Upper lobe of right lung (tissue), 1 donor: ENCODE data around the gene LAMP2. TPM values are rescaled to one million over a fixed set of nuclear protein-coding genes. Genes with fewer than 3 reads are reported as not detected.
A peak's percentile ranks its signal among the peaks of the same experiment; 100 is the strongest.
"Not testable (repeated sequence)": the region's sequence is repeated elsewhere in the genome, so short reads cannot be mapped to it uniquely, and the experiment has no call there.

Source experiments
- ATAC-seq: fragments of 200-7000 bp; cut with Tn5 transposase; one replicate; pipeline ENCODE4 v1.9.1; 2020; ENCODE audit warnings: mild to moderate bottlenecking, moderate library complexity
- DNase-seq: peaks from one replicate; pipeline ENCODE4 v3.0.0-alpha.2; 2020
- H3K27ac ChIP-seq: fragments of 200-600 bp; one replicate; pipeline ENCODE4 v1.8.0; 2022
- H3K27me3 ChIP-seq: fragments of 200-600 bp; one replicate; pipeline ENCODE4 v1.8.0; 2022; ENCODE audit warnings: mild to moderate bottlenecking
- H3K36me3 ChIP-seq: fragments of 200-600 bp; one replicate; pipeline ENCODE4 v1.8.0; 2022
- H3K4me1 ChIP-seq: fragments of 200-600 bp; one replicate; pipeline ENCODE4 v1.8.0; 2022
- H3K4me3 ChIP-seq: fragments of 200-600 bp; one replicate; pipeline ENCODE4 v1.8.0; 2022; ENCODE audit warnings: mild to moderate bottlenecking
- H3K9me3 ChIP-seq: fragments of 200-600 bp; one replicate; pipeline ENCODE4 v1.8.0; 2022
- CTCF ChIP-seq: fragments of 200-600 bp; IDR thresholded peaks from one replicate; pipeline ENCODE4 v1.8.0; 2022; ENCODE audit warnings: antibody characterized with exemption
- intact Hi-C: fragments of 100-400 bp; cut with DNase I; formaldehyde crosslinking; loops from one replicate; pipeline ENCODE4 v1.11.0; 2022
- total RNA-seq: library from RNA; stranded (reverse); fragmentation: NEBNext Ultra II Directional; extraction: Animal tissue kit (Norgen Biotek cat#: 25700); gene quantifications from one replicate; pipeline ENCODE4 v1.2.1, GENCODE V29; 2021
- donor health status: DM: no; HTN: yes; CAD: no; lungs with severe emphysema.

LAMP2 gene
- total RNA-seq, 1 donor from 2014 or later, result 138 TPM

- Histone ChIP-seq H3K36me3 (no peaks in the 10 kb centered on the region), H3K4me1 (no peaks in the 10 kb centered on the region), H3K27ac (no peak overlapping the region), H3K27me3 (no peaks in the 10 kb centered on the region), H3K4me3 (no peak overlapping the region), H3K9me3 (no peaks in the 10 kb centered on the region)
- no peak for ATAC-seq
- no peak for TF ChIP-seq CTCF
- intact Hi-C loops, result no loop called here
- DNase-seq, result no peak
These were observed 8.4 kb upstream of the LAMP2 start for GRCh38 chrX:120477453-120477852.

GRCh38 chrX:120476714-120477113 is 7.6 kb upstream of the LAMP2 start:
- DNase-seq (no peak), ATAC-seq (no peak)
- H3K4me3 ChIP-seq, result no peak overlapping the region
- no peak for TF ChIP-seq CTCF
- no peaks in the 10 kb centered on the region for H3K4me1 ChIP-seq
- no peaks in the 10 kb centered on the region for H3K27me3 ChIP-seq
- no peak overlapping the region for H3K27ac ChIP-seq
- intact Hi-C loops, result no loop called here
- no peaks in the 10 kb centered on the region for H3K9me3 ChIP-seq
- H3K36me3 ChIP-seq, result no peaks in the 10 kb centered on the region

- intact Hi-C loops, ATAC-seq: not testable (repeated sequence)
- TF ChIP-seq CTCF, result peak; percentile 53
These were observed 6.4 kb upstream of the LAMP2 start for GRCh38 chrX:120475447-120475846.

GRCh38 chrX:120474085-120474484 is 5.0 kb upstream of the LAMP2 start:
- Histone ChIP-seq H3K4me1 (no peaks in the 10 kb centered on the region), H3K4me3 (no peak overlapping the region), H3K9me3 (no peaks in the 10 kb centered on the region), H3K36me3 (no peaks in the 10 kb centered on the region), H3K27me3 (no peaks in the 10 kb centered on the region), H3K27ac (no peak overlapping the region)
- ATAC-seq (no peak), DNase-seq (no peak)
- intact Hi-C loops, result no loop called here
- no peak for TF ChIP-seq CTCF

More at GRCh38 chrX:120475447-120475846, 6.4 kb upstream of the LAMP2 start:
- H3K27ac ChIP-seq, H3K9me3 ChIP-seq, H3K36me3 ChIP-seq, H3K27me3 ChIP-seq, DNase-seq, H3K4me3 ChIP-seq, H3K4me1 ChIP-seq: not testable (repeated sequence)

DNA sequence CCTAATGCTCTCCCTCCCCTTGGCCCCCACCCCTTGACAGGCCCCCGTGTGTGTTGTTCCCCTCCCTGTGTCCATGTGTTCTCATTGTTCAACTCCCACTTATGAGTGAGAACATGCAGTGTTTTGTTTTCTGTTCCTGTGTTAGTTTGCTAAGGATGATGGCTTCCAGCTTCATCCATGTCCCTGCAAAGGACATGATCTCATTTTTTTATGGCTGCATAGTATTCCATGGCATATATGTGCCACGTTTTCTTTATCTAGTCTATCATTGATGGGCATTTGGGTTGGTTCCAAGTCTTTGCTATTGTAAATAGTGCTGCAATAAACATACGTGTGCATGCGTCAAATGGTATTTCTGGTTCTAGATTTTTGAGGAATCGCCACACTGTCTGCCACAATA is 561 bp upstream of the LAMP2 start:
- ATAC-seq, H3K27ac ChIP-seq, DNase-seq, H3K36me3 ChIP-seq, intact Hi-C loops, H3K27me3 ChIP-seq, H3K9me3 ChIP-seq, H3K4me1 ChIP-seq: not testable (repeated sequence)
- peak overlapping the region; percentile 61 for H3K4me3 ChIP-seq

DNA sequence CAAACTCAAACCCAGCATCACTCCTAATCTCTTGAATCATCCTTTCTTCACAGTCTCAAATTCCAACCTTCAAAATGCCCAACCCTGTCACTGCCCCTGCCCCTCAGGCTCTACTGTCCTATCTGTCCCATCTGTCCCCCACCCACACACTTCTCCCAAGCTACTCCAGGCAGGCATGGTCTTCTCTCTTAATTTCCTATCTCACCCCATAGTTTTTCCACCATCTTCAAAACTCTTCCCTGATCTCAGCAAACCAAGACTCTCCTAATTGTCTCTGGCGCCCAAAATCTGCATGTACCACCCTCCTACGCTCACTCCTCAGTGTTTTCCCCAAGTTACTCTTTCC is 644 bp downstream of the LAMP2 start:
- no peak for TF ChIP-seq CTCF
- Histone ChIP-seq H3K4me3 (peak overlapping the region; percentile 61), H3K36me3 (no peaks in the 10 kb centered on the region), H3K9me3 (no peaks in the 10 kb centered on the region), H3K27ac (peak overlapping the region; percentile 90), H3K27me3 (no peaks in the 10 kb centered on the region), H3K4me1 (peaks cover under 1% of the 10 kb centered on the region)
- DNase-seq (no peak), ATAC-seq (no peak)
- intact Hi-C loops, result no loop called here
